Suppressor macrophage (primary cell): ENCODE measurements around the gene HOTAIR.
A peak's percentile ranks its signal among the peaks of the same experiment; 100 is the strongest.

Experiments
- DNase-seq, 4 experiments: peaks; one replicate each; pipeline ENCODE4 v3.0.0-alpha.2; 2020 to 2022
- total RNA-seq, 17 experiments: gene quantifications; one replicate each; lab custom pipeline; 2026; ENCODE audit warnings: mixed read lengths in 6 of 17, inconsistent platforms in 3 of 17; lab: John Stamatoyannopoulos, UW

HOTAIR gene
- 0 to 1.8 (median 0) reads per million in 17 experiments for total RNA-seq

DNA sequence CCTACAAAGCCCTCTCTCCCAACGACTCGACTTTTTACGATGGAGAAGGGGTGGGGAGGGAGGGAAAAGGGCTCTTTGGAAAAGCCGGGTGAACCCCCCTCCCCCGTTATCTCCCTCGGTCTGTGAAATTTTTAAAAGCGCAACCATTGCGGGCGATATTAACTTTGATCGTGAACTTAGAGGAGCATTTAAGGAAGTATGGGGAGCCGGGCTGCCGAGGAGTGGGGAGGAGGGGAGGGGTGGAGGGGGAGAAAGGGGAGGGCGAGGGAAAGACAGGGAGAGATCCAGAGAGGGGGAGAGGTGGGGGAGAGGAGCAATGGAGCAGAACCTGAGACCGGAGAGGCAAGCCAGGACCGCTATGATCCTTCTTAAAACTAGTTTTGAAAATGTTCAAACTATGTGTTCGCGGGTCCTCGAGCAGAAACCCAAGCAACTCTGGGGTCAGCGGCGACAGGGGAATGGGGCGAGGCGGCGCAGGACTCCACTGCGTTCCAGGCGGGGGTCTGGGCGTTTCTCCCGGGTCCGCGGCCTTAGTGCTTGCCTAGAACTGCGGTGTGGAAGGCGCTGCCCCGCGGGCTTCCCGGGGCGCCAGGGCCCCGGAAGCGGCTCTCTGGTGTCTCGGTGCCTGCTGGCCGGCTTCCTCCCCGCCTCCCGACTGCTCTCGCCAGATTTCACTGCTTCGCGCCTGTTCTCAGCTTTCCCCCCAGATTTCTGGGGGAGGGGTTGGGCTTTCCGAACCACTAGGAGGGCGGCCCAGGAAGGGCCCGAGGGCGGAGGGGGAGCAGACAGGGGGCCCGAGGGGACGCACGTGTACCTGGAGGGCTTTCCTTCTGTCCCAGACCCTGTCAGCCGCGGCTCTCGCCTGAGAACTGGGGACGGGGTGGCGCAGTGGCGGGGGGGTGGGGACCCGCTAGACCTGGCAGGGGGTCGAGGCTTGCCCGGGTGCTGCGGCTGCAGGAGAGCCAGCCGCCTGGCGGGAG, at the start of gene HOTAIR:
Gene HOTAIR, minus strand, starts transcription at position 871 of the 980 bp plus-strand sequence.
- DNase-seq, result peak; percentile 17 to 62 (median 38)

DNA sequence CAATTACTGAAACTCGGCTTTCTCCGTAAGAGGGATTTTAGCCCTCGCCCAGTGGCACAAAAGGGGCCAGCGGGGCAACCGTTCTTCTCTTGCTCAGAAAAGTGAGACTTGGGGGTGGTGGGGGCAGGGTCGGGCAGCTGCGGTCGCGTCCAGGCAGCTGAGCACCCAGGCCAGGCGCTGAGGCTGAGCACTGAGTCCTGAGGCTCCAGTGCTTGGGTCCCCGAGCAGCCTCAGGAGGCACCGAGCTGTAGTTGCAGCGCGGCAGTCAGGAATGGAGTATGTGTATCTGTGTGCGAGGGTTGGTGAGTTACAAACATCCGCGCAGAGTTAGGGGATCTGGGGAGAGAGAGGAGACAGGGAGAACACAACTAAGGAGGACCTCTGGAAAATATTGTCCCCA, 49.4 kb upstream of the HOTAIR start:
- no peak for DNase-seq

DNA sequence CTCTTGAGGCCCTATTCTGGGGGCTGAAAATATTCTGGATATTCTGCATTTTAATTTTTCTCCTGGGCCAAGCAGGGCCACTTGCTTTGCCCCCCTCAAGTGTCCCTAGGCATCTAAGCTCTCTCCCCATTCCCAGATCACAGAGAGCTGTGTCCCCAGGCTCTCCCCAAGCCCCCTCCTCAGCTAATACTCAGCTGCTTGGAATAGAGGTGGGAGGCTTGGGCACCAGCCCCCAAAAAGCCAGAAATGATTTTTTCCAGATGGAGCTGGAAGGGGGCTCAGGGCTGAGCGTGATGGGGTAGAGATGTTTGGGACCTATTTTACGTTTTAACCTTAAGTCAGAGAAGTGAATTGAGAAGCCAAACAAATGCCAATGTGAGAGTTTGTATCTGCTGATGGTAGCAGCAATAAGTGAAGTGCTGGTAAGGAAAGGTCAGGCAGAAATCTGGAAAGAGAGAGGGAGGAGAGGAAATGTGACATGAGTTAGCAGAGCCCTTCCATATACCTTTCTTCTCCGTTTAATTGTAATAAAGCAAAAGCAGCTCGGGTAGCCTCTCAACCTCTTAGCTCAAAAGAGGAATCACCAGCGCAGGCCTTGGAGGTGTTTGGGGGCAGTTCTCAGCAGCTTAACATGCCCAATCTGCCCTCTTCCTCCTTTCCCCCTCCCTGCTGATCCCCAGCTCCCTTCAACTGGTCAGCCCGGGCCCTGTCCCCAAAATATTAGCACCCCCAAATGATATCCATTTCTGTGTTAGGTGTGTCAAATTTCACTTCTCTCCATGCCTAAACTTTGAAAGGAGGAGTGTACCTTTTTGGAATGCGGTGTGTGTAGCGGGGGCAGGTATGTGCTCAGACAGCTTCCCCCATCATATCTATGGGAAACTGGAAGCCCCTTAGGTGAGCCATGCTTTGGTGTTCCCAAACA, 48.5 kb upstream of the HOTAIR start:
- no peak for DNase-seq

DNA sequence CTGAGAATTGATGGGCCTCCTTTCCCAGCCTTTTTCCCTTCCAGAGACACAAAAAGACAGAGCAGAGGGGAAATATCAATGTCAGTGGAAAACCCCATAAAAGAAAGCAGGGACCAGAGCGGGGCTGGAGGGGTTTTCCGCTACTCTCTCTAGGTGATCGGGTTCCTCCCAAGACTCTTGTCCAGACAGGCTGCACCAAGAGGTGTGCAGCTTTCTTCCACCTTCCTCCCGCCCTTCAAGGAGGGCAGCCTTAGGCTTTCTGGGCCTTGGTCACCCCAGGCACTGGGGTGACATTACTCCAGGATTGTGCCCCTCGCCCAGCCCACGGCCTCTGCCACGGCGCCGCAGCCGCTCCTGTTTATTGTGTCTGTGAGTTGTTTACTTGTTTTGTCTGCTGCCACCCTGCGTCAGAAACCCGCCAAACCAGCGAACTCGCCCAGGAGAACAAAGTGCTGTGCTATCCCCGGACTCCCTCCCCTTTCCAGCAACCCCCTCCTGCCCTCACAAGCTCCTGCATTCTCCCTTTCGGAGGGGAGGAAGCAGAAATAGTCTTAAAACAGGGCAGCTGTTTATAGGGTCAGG, 46.8 kb upstream of the HOTAIR start:
- DNase-seq, result no peak

DNA sequence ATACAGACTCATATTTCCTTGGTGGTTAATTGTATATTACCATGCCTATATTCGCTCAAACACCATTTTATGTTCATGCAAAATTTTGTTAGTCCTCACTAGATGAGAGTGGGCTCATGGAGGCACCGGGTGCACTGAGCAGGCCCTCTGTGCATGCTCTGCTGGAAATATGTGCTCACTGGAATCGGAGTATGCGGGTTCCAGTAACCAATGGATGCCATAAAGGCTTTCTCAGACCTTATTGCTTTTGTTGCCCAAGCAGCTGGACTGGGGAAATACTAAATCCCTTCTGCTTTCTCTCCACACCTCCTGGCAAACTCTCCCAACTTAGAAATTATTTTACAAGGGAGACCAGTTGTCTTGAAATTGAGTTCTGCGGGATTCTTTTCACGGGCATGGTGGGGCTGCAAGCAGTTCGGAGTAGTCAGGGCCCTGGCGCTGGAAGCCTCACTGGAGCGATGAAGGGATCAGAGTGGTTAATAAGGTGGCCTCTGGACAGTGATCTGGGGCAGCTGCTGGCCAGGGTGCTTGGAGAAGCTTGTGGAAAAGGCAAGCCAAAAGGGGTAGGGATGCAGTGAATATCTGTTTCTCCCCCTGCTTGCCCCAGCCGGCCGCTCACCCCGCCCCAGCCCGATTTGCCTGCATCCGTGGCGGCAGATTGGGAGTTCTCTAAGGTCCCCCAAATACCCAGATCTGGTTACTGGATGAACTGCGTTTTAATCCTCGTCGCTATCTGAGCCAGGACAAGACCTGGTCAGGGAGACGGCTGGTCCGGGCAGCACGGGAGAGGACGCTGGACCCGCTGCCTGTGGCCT, 46.0 kb upstream of the HOTAIR start:
- DNase-seq, result no peak

DNA sequence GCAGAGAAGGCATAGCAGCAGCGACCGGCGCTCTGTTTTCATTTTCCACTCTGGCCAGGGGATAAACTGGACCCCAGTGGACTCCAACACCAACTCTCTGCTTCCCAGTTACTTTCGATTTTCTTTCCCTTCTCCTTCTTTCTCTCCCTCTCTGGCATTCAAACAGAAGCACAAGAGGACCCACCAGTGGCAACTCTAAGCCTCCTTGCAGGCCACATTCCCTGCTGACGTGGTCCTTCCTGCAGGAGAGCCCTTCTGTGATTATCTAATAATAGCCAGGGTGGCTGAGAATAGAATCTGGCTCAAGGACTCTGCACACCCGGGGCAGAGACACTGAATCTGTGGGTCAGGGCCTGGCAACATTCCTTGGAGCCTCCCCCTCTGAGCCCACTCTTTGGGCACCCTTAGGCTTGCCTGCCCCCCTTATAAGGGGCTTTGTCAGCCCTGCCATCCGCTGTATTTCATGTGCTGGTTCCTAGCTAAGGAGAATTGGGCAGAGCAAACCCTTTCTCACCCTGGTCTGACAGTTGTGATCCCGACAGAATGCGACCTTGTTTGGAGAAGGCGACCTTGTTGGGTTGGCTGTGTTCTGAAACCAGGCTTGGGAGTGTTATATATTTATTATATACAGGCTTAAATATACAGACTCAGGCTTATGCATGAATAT, 45.3 kb upstream of the HOTAIR start:
- DNase-seq, result no peak

DNA sequence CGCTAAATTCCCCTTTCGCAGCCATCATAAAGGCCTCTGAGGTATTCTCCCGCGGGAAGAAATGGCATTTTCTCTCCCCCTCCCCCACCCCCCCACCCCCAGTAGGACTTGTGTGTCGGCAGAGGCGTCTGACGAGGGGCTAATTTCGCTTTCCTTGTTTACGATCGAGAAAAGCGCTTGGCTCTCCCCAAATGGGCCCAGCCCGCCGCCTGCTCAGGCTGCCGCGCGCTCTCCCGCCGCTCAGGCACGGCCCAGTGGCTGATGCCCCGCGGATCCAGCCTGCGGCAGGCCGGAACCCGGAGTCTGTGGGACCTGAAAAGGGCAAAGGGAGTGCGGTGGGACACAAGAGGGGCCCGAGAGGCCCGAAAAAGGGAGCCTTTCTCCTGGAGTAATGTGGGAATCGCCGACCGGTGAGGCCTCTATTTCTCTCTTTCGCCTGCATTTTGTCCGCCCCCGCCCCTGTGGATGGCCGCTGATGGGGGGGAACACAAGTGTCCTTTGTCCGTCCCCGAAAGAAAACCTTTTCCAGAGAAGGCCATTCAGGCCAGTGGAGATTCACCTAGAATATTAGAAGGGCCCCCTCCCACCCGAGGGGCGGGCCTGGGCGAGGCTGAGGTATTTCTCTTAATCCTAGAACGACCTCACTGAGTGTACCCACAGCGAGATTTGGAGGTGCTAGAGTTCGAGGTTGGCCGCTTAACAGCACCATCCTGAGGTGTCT, 44.5 kb upstream of the HOTAIR start:
- no peak for DNase-seq

DNA sequence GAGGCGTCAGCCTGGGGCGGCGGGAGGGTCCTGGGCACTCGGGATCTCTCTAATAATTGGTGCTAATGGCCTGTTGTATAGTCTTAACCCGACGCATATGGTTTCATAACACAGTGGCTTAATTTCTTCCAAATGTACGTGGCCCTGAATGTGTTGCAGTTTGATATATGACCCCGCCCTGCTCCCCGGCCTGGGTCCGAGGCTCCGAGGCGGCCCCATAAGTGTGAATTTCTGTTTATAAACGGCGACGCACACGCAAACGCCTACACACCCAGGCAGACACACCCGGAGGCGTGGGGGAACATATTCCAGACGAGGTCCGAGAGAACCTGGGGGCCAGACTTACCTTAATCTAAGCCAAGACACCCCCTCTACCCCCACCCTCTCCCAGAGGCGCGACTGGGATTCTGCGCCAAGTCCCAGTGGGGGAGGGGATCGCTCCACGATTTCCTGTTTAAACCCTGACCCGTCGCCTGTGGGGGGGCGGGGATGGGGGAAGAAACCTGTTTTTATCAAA, 43.8 kb upstream of the HOTAIR start:
- no peak for DNase-seq

DNA sequence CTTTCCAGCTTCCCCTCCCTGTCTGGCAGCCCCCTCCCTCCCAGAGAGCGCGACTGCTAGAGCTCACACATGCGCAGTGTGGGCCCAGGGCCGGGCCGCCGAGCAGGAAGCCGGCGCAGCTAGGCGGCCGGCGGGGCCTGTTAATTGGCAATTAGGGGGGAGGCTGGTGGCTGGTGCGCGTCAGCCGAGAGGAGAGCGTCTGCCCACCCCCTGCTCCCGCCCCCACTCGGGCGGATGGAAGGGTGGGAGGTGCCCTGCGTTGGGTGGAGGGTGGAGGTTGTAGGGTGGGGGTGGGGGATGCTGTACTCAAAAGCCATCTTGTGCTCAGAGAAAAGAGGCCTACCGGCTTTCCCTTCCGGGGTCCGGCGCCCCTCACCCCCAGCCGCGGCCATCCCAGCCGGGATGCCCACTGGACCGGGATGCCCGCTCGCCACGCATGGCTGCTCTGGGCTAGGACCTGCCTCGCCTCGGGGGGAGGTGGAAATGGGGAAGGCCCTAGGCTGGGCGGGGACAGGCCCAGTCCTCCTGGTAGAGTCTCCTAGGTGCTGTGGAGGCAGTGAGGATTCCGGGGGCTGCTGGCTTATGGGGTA, 43.2 kb upstream of the HOTAIR start:
- DNase-seq, result peak in 2 of 4 experiments; percentile 45 to 57

DNA sequence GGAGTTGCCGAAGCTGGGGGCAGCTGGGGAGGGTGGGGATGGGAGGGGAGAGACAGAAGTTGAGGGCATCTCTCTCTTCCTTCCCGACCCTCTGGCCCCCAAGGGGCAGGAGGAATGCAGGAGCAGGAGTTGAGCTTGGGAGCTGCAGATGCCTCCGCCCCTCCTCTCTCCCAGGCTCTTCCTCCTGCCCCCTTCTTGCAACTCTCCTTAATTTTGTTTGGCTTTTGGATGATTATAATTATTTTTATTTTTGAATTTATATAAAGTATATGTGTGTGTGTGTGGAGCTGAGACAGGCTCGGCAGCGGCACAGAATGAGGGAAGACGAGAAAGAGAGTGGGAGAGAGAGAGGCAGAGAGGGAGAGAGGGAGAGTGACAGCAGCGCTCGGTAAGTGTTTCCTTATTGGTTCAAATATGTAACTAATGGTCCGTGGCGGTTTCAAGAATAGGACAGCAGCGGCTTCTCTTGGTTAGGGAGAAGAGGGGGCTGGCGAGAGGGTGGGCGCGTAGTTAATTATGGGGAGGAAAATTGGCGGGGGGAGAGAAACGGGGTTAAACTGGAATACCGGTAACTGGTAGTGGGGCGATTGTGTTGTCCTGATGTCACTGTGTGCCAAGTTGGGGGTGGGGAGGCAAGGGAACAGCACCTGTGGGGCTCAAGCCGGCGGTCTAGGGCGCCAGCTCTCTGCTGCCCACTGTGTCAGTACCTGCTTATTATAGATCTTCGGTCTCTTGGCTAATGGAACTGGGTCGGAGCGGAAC, 42.5 kb upstream of the HOTAIR start:
- no peak for DNase-seq

DNA sequence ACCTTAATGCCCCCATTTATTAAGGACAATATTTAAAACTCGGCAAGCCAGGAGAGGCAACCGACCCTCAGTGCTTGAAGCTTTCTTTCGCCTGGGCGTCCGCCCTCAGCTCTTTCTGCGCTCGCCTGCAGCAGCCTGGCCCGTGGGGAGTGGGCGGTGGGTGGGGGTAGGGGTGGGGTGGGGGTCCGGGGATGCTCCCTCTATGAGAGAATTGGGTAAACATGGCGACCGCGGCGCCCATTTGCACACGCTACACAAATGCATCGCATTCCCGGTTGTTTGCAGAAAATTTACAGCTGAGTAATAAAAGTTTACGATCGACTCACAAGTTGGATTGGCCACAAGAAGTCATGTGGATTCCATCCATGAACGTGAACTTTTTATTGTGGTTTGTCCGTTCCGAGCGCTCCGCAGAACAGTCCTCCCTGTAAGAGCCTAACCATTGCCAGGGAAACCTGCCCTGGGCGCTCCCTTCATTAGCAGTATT, 41.8 kb upstream of the HOTAIR start:
- DNase-seq, result no peak

DNA sequence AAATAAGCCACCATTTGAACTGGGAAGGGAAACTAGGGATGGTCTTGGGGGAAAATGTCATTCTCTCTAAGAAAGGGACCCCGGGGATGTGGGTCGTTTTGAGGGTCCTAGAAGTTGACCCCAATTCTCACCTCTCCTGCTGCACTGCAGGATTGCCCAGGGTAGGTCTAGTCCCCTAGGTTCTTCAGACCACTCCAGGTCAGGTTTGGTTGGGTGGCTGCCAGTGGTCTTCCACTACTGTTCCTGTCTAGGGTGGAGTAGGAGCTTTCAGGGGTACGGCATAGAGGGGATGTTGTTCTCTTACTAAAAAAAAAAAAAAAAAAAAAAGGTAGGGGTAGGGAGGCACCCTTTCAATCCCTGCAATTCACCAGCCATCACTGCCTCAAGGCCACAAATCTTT, 41.3 kb upstream of the HOTAIR start:
- DNase-seq, result no peak

DNA sequence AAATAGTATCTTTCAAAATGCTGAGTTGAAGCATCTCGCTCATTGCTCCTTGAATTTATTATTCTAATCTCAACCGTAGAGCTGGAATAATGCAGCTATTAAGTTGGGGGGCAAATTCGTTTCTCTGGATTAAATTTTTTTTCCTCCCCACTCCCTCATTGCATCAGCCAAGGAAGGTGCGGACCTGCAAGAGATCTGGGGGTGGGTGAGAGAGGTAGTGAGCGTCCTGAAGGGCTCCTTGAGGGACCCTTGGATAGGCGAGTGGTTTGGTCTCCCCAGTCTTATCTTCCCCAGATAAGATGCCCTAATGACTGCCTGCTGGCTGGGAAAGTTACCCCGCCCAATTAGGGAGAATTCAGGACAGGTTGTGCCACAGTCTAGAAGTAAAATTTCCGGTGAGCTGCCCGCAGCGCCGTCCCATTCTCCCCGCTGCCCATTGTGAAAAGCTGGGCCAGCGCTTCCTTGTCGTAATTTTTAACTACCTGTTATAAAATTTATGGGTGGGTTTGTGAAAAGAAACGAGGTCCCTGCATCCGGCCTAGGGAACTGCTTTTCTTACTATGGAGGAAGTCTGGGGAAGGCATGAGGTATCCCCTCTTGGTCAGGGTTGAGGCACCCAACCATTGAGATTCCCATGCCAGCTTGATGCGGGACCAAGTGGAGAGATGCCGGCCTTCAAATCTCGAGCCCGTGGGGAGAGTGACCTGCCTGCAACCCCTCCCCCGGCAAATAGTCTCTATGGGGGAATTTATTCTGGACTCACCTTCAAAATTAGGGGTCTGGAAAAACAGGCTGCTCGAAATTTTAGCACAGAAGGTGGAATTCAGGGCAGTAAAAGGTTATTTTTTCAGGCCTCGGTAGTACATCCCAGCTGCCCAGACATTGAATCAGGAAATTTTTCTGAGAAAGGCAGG, 40.5 kb upstream of the HOTAIR start:
- no peak for DNase-seq

DNA sequence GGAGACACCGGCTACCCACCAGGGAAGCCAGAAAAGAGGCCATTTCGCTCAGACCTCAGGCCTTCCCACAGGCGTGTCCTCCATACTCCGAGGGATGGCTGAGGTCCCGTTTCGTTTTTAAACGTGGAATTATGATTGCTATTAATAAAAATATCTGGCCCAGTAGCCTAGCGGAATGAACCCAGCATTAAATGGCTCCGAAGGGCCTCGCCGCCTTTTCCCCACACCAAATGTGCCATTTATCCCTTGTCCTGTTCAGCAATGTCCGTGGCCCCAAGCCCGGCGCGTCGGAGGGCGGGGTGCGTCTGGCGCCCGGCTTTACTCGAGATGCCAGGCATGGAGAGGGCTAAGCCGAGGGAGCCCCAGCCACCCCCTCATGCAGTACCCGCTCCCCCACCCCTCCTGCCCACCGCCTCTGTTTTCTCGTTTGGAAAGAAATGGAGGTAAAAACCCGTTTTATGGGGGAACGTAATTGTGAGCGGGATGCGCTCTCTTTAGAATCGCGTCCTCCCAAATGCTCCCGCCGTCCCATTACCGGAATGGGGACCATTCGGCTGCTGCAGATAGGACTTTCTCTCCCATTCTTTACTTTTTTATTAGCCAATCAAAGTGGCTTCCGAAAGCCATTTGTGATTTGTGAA, 39.7 kb upstream of the HOTAIR start:
- no peak for DNase-seq

DNA sequence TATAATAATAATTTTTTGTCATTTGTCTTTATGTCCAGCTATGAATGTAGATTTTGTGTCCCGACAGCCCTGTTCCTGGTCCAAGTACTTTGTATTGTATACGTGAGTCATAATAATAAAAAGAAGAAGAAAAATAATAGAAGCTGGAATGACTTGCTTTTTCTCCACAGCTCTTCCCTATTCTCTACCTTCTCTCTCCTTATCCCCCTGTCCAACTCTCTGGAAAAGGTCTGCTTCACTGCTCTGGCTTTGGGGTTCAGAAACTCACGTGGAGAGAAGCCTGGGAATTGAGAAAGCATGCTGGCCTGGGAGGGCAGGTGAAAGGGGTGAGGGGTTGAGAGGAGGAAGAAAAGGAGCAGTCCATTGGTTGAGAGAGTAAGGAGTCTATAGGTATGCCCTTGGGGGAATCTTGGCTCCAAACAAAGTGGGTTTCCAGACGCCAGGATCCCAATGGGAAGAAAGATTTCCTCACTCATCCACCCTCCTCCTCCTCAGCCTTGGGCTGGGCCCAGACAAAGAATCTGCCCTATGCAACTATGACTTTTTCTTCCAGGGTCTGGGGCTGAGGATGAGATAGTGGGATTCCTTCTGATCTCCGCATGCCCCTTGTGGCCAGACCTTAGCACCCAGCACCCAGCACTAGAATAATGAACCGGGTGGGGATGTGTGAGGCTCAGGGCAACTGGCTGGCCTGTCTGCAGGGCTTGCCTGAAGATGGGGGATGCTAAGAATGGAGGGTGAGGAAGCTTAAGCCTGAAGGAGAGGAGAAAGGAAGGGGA, 38.1 kb upstream of the HOTAIR start:
- DNase-seq, result no peak
